Skin of body (tissue), 2 donors: ENCODE results near the gene PLXNA2. TPM values are rescaled to one million over a fixed set of nuclear protein-coding genes. Genes with fewer than 3 reads are reported as not detected.

Source experiments
- DNase-seq: peaks from one replicate; lab custom pipeline; 2025; lab: John Stamatoyannopoulos, UW
- total RNA-seq: library from RNA; depleted of rRNA; stranded (reverse); fragments of >200 nt; gene quantifications from one replicate; pipeline ENCODE4 v1.2.3, GENCODE V29; 2014

PLXNA2 gene
- total RNA-seq, 1 donor from 2014 or later = 13.5 TPM

- no peak for DNase-seq
Observed at GRCh38 chr1:208069908-208070307, 174.3 kb downstream of the PLXNA2 start.

- DNase-seq = no peak
Observed at GRCh38 chr1:208069317-208069716, 174.9 kb downstream of the PLXNA2 start.

- DNase-seq = no peak
Observed at GRCh38 chr1:208068908-208069307, 175.3 kb downstream of the PLXNA2 start.

GRCh38 chr1:208068407-208068806 lies 175.8 kb downstream of the PLXNA2 start:
- no peak for DNase-seq

DNA sequence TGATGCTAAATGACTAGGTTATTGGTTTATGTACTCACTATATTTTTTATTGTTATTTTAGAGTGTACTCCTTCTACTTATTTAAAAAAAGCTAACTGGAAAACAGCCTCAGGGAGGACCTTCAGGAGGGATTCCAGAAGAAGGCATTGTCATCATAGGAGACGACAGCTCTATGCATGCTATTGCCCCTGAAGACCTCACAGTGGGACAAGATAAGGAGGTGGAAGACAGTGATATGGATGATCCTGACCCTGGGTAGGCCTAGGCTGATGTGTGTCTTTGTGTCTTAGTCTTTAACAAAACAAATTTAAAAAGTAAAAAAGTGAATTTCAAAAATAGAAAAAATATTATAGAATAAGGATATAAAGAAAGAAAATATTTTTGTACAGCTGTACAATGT lies 177.6 kb downstream of the PLXNA2 start:
- DNase-seq = no peak

DNA sequence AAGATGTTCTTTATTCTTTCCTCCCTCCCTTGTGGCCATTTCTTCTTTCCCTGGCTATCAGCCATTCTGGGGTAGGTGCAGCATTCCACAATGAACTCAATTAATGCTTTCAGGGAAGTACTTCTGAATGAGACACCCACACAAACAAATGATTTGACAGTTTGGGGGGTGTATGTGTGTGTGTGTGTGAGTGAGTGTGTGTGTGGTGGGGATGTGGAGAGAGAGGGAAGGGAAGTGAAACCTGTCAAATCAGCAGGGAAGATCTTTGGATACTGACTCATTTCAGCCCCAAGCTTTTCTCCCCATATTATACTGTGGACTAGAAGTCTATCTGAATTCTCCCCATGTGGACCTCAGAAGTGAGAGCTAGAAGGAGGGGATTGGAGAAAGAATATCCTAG lies 178.3 kb downstream of the PLXNA2 start:
- no peak for DNase-seq

GRCh38 chr1:208061632-208062031 lies 182.6 kb downstream of the PLXNA2 start:
- no peak for DNase-seq

DNA sequence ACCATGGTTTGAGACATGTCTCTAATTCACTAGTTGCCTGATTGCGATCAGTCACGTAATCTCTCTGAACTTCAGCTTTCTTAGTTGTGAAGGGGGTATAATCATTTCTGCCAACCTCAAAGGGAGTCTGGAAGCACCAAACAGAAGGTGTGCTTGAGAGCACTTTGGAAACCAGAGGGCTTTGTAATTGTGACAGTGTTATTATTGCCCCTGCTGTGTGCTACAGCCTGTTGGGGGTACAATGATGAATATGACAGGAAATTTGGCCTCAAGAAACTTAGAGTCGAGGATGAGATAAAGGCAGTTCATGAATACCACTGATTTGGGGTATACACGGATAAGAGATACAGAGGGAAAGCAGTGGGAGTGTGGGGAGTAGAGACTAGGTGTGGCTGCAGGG lies 183.1 kb downstream of the PLXNA2 start:
- no peak for DNase-seq

DNA sequence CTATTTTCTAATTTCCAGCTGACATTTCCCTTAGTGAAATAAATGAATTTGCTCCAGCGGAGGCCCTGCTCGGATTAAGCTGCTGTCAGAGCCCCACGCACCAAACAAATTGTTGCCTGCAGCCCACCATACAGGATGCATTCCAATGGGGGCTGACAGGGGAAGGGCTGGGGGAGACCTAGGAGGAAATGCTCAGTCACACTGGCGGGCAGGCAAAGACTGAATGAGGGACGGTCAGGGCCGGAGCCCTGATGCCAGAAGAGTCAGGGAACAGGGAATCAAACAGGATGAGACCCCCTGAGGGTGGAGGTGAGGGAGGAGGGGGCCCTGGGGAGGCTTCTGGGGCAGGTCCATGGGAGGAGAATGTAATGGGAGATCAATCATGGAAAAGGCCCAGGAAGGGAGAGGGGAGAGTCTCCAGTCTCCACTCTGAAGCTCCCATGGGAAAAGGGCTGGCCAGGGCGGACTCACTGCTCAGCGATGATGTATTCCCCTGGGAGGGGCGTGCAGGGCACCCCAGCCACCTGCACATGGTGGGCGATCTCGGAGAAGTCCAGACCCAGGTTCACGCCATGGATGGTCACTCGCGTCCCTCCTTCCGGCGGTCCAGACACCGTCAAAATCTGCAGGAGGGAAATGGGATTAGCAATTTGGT lies 183.8 kb downstream of the PLXNA2 start:
- no peak for DNase-seq

GRCh38 chr1:208059409-208060001 lies 184.7 kb downstream of the PLXNA2 start:
- no peak for DNase-seq

DNA sequence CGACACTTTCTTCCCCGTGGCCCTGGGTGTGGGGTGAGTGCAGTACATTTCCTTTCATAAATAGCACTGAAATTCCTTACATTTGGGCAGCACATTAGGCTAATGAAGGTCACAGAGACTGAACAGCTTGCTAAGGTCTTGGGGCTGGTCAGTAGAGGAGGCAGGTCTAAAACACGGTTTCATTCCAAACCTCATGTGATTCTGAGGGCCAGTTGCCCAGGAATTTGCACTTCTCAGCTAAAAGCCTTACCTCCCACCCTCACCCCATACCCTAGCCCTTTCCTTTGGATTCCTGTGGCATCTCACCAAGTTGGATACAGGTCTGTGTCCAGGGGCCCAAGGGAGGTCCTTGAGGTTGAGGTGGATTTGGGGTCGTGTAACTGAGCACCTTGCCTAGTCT lies 185.4 kb downstream of the PLXNA2 start:
- no peak for DNase-seq

- DNase-seq = no peak
Observed at GRCh38 chr1:208058267-208058666, 185.9 kb downstream of the PLXNA2 start.

DNA sequence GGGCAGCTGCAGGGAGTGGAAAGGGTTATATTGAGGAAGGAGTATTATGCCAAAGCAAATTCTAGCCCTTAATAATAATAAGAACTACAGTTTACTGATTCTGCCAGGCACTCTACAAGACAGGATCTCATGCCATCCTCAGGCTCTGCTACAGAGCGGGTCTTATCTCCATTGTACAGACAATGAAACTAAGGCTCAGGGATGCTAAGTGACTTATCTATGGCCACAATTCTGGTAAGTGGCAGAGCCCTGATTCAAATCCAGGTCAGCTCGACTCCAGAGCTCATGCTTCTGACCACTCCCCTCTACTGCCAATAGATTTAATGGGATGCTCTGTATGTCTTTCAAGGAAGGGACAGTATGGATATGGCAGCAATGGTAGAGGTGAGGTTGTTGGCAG lies 187.1 kb downstream of the PLXNA2 start:
- DNase-seq = no peak

GRCh38 chr1:208055535-208055934 lies 188.6 kb downstream of the PLXNA2 start:
- no peak for DNase-seq

GRCh38 chr1:208054911-208055379 lies 189.2 kb downstream of the PLXNA2 start:
- DNase-seq = no peak

- no peak for DNase-seq
Observed at GRCh38 chr1:208054485-208054884, 189.7 kb downstream of the PLXNA2 start.

DNA sequence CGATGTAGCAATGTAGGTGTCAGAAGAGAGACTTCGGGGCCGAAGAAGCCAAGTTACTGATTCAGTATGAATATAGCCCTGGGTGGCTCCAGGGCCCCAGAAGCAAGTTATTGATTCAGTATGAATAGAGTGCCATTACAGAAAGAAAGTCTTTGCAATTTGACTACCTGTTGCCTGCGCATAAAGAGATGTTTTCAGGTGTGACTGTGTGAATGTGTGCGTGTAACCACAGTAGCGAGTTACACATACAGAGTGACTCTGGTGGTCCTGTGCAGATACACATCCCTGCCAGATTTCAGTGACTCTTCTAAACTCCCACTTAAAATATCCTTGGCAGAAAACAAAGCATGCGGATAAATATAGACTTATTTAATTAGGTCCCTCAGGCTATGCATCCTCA lies 190.5 kb downstream of the PLXNA2 start:
- no peak for DNase-seq

DNA sequence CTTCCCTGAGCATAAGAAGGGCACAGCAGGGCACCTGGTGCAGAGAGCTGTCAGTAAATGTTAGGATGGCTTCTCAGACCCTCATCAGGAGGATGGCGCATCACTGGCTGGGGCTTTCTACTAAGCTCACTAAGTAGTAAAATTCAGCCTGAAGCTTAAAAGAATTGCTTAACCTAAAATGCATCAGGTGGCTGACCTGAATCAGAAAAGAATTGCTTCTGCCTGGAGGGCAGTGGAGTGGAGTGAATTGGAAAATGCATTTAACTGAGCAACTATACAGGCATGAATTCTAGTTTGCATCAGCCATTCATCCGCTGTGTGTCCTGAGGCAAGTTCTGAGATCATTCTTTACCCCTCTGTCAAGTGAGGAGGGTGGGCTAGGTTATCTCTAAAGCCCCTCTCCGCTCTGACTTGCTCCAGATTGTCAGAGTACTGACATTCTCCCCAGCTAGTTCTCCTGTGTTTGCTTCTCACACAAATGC lies 191.2 kb downstream of the PLXNA2 start:
- DNase-seq = no peak

- DNase-seq = no peak
Observed at GRCh38 chr1:208052135-208052534, 192.0 kb downstream of the PLXNA2 start.

GRCh38 chr1:208051651-208052050 lies 192.5 kb downstream of the PLXNA2 start:
- DNase-seq = no peak

DNA sequence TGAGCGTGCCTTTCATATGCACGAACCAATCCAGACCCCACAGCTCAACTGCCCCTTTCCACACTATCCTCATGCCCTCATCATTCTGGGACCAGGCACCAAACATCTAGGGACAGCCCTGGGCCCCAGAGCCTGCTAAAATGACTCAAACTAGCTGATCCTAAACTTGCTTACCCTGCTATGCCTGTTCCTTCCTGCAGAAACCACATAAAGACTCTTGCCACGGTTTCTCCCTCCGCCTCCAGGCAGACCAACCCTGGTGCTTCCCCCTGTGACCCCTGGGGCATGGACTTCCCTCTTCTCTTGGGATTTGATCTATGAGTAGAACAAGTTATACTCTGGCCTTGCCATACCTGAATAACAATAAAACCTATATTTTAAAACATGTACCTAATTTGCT lies 195.3 kb downstream of the PLXNA2 start:
- no peak for DNase-seq

DNA sequence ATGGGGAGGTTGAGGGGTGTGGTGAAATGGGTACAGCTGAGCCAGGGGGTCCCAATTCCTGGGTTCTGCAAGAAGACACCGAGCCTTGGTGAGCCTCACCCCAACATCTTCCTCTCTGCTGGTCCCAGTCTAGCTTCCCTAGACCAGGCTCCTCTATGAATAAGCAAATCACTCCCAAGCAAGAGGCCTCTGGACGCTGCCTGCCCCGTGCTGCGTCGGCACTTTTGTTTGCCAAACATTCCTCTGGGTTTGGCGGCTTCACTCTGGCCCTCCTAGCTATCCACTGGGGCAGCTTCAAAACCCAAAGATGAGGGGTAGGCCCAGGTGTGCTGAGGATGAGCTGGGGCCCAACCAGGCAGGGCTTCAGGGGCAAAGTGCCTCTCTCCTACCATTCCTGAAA lies 196.2 kb downstream of the PLXNA2 start:
- no peak for DNase-seq

GRCh38 chr1:208047476-208047934 lies 196.7 kb downstream of the PLXNA2 start:
- peak; percentile 94 for DNase-seq
